NAMALWA (cell line): Measurements from ENCODE around the gene SRRM5.
A peak's percentile ranks its signal among the peaks of the same experiment; 100 is the strongest.
"Not testable (repeated sequence)": the region's sequence is repeated elsewhere in the genome, so short reads cannot be mapped to it uniquely, and the experiment has no call there.

ENCODE experiments used
- DNase-seq: peaks from one replicate; pipeline ENCODE4 v3.0.0-alpha.2; 2015; ENCODE audit warnings: low spot score

SRRM5 gene

GRCh38 chr19:43592800-43593350 is 19.0 kb upstream of the SRRM5 start:
- DNase-seq: no peak

- DNase-seq: no peak
Measured at GRCh38 chr19:43594081-43594697, 17.7 kb upstream of the SRRM5 start.

GRCh38 chr19:43594710-43595604 is 16.9 kb upstream of the SRRM5 start:
- peak; percentile 73 for DNase-seq

- no peak for DNase-seq
Measured at GRCh38 chr19:43595605-43595998, 16.3 kb upstream of the SRRM5 start.

GRCh38 chr19:43595999-43596841 is 15.7 kb upstream of the SRRM5 start, which contains the start of the genes IRGQ and ZNF576:
TSS of gene IRGQ (minus strand) at chr19:43596134. CDS start at chr19:43595338, 796 bp downstream.
TSS of gene ZNF576 (plus strand) at chr19:43596595. CDS start at chr19:43597109, 514 bp downstream.
- peak; percentile 99 for DNase-seq

- peak; percentile 42 for DNase-seq
Measured at GRCh38 chr19:43596842-43597461, 14.9 kb upstream of the SRRM5 start.

- DNase-seq: no peak
Measured at GRCh38 chr19:43597876-43598275, 14.0 kb upstream of the SRRM5 start.

- DNase-seq: no peak
Measured at GRCh38 chr19:43598445-43599240, 13.2 kb upstream of the SRRM5 start.

GRCh38 chr19:43599635-43600295 is 12.1 kb upstream of the SRRM5 start:
- DNase-seq: no peak

GRCh38 chr19:43600326-43600725 is 11.6 kb upstream of the SRRM5 start:
- DNase-seq: not testable (repeated sequence)

GRCh38 chr19:43605875-43606568 is 5.9 kb upstream of the SRRM5 start:
- DNase-seq: no peak

GRCh38 chr19:43606569-43607229 is 5.2 kb upstream of the SRRM5 start:
- no peak for DNase-seq

- no peak for DNase-seq
Measured at GRCh38 chr19:43607238-43608205, 4.4 kb upstream of the SRRM5 start.

GRCh38 chr19:43609872-43610271 is 2.0 kb upstream of the SRRM5 start:
- DNase-seq: no peak

GRCh38 chr19:43610493-43610892 is 1.4 kb upstream of the SRRM5 start:
- DNase-seq: no peak

GRCh38 chr19:43612374-43612773 is 486 bp downstream of the SRRM5 start:
- DNase-seq: no peak

GRCh38 chr19:43616306-43616705 is 4.4 kb downstream of the SRRM5 start:
- DNase-seq: no peak

- DNase-seq: no peak
Measured at GRCh38 chr19:43616954-43617353, 5.1 kb downstream of the SRRM5 start.
